Left lung (tissue), 10 donors: ENCODE measurements around the gene CSNK1G1. TPM values are rescaled to one million over a fixed set of nuclear protein-coding genes. Genes with fewer than 3 reads are reported as not detected.

ENCODE experiments used
- ATAC-seq: fragments of 200-7000 bp; cut with Tn5 transposase; one replicate; pipeline ENCODE4 v1.9.1; 2020; ENCODE audit warnings: moderate library complexity
- DNase-seq, 4 donors: peaks; one replicate each; pipeline ENCODE4 v3.0.0-alpha.2; 2013 to 2020
- H3K27ac ChIP-seq, 2 donors: fragments of 200-600 bp; sonication (generic) in 1 of 2; one replicate each; pipeline versions ENCODE4 v1.5.0 to v1.8.0; 2020 to 2021
- H3K27me3 ChIP-seq, 2 donors: fragments of 200-600 bp; sonication (generic) in 1 of 2; one replicate each; pipeline versions ENCODE4 v1.5.0 to v1.8.0; 2020 to 2021
- H3K36me3 ChIP-seq, 2 donors: fragments of 200-600 bp; sonication (generic) in 1 of 2; one replicate each; pipeline versions ENCODE4 v1.5.0 to v1.8.0; 2020 to 2021
- H3K4me1 ChIP-seq, 2 donors: fragments of 200-600 bp; one replicate each; pipeline ENCODE4 v1.8.0; 2021
- H3K4me3 ChIP-seq, 2 donors: fragments of 200-600 bp; sonication (generic) in 1 of 2; one replicate each; pipeline versions ENCODE4 v1.5.0 to v1.8.0; 2020 to 2021; ENCODE audit warnings: mild to moderate bottlenecking in 1 of 2
- H3K9me3 ChIP-seq, 2 donors: fragments of 200-600 bp; sonication (generic) in 1 of 2; one replicate each; pipeline versions ENCODE4 v1.5.0 to v1.8.0; 2020 to 2021
- intact Hi-C, 2 donors: fragments of 100-400 bp; cut with DNase I; formaldehyde crosslinking; loops; one replicate each; pipeline versions ENCODE4 v1.11.2 to v1.14.2; 2022
- polyA plus RNA-seq, 6 donors: library from polyadenylated mRNA; unstranded; fragments of 120-200 nt; gene quantifications; one replicate each; pipeline ENCODE4 v1.2.1, GENCODE V29; 2013; ENCODE audit not compliant: insufficient read length in 6 of 6
- total RNA-seq, 2 donors: library from RNA; stranded (reverse); fragmentation: NEBNext Ultra II Directional; extraction: Animal tissue kit (Norgen Biotek cat#: 25700); gene quantifications; one replicate each; pipeline ENCODE4 v1.2.1, GENCODE V29; 2021
- TF ChIP-seq, protein P1 (sequence below), 2 donors: fragments of 200-600 bp; sonication (generic) in 1 of 2; IDR thresholded peaks; one replicate each; pipeline versions ENCODE4 v1.5.0 to v1.8.0; 2021; ENCODE audit warnings: antibody characterized with exemption in 2 of 2
- donor health status: DM: no; HTN: yes; CAD: no.
- donor health status: DM: no; HTN: no; CAD: no.

CSNK1G1 gene
- total and polyA plus RNA-seq, 8 donors: 17.7 to 23.1 (median 20.5) TPM

DNA sequence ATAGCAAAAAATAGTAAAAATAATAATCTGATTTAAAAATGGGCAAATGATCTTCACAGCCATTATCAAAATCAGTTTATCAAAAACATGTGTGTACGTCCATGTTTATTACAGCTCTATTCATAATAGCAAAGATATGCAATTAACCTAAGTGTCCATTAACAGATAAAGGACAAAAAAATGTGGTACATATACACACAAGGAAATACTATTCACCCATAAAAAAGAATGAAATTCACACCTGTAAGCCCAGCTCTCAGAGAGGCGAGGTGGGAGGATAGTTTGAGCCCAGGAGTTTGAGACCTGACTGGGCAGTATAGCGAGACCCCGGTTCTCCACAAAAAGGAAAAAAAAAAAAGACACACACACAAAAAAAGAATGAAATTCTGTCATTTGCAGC lies 110.6 kb downstream of the CSNK1G1 start:
- Histone ChIP-seq H3K9me3 (no peaks in the 10 kb centered on the region), H3K4me3 (no peak overlapping the region), H3K27ac (no peak overlapping the region), H3K4me1 (peaks cover 4 to 9% of the 10 kb centered on the region in 2 donors), H3K36me3 (peaks cover 0 to 1% of the 10 kb centered on the region in 2 donors), H3K27me3 (no peaks in the 10 kb centered on the region)
- no peak for DNase-seq
- TF ChIP-seq, protein P1, sequence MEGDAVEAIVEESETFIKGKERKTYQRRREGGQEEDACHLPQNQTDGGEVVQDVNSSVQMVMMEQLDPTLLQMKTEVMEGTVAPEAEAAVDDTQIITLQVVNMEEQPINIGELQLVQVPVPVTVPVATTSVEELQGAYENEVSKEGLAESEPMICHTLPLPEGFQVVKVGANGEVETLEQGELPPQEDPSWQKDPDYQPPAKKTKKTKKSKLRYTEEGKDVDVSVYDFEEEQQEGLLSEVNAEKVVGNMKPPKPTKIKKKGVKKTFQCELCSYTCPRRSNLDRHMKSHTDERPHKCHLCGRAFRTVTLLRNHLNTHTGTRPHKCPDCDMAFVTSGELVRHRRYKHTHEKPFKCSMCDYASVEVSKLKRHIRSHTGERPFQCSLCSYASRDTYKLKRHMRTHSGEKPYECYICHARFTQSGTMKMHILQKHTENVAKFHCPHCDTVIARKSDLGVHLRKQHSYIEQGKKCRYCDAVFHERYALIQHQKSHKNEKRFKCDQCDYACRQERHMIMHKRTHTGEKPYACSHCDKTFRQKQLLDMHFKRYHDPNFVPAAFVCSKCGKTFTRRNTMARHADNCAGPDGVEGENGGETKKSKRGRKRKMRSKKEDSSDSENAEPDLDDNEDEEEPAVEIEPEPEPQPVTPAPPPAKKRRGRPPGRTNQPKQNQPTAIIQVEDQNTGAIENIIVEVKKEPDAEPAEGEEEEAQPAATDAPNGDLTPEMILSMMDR (IDR thresholded peaks at IDR 0.05): no peak
- ATAC-seq: no peak
- intact Hi-C loops: no loop called here

DNA sequence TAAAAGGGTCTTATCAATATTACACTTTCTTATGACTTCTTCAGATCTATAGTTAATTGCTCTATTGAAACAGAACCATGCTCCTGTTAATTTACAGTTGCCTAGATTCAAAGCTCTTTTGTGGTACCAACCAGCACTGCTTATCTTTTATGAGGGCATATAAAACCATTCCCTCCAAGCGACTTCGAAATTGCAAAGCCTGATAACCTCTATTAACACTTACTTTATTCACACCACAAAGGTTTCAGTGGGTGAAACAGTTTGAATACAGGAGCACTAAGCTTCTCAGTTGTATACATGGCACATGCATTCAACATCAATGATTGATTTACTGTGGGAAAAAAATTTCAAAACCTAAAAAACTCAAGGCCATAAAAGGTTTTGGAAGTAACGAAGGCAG lies 118.3 kb downstream of the CSNK1G1 start:
- no peak for ATAC-seq
- intact Hi-C loops: no loop called here

DNA sequence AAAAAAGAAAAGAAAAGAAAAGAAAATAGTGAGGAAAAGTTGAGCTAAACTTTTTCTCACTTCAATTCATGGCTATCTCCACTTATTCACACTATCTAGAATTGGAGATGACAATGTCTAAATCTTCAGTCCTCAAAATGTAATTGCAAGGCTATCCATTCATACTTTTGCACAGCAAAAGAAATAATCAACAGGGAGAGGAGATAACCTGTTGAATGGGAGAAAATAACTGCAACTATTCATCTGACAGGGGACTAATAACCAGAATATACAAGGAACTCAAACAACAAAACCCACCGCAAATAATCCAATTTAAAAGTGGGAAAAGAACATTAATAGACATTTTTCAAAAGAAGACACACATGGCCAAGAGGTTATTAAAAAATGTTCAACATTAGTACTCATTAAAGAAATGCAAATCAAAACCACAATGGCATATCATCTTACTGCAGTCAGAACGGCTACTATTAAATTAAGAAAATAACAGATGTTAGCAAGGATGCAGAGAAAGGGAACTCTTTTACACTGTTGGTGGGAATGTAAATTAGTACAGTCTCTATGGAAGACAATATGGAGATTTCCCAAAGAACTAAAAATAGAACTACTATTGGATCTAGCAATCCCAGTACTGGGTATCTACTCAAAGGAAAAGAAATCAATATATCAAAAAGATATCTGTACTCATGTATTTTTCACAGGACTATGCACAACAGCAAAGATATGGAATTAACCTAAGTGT lies 119.6 kb downstream of the CSNK1G1 start:
- Histone ChIP-seq H3K4me3 (no peak overlapping the region), H3K27ac (no peak overlapping the region), H3K4me1 (no peaks in the 10 kb centered on the region), H3K9me3 (no peaks in the 10 kb centered on the region), H3K36me3 (no peaks in the 10 kb centered on the region), H3K27me3 (no peaks in the 10 kb centered on the region)
- TF ChIP-seq, protein P1 (IDR thresholded peaks at IDR 0.05): no peak
- intact Hi-C loops: no loop called here
- no peak for ATAC-seq
- no peak for DNase-seq

More for the DNA sequence above, 118.3 kb downstream of the CSNK1G1 start:
- DNase-seq: no peak
- Histone ChIP-seq H3K4me1 (no peaks in the 10 kb centered on the region), H3K4me3 (no peak overlapping the region), H3K9me3 (no peaks in the 10 kb centered on the region), H3K36me3 (no peaks in the 10 kb centered on the region), H3K27ac (no peak overlapping the region), H3K27me3 (no peaks in the 10 kb centered on the region)
- TF ChIP-seq, protein P1 (IDR thresholded peaks at IDR 0.05): no peak

DNA sequence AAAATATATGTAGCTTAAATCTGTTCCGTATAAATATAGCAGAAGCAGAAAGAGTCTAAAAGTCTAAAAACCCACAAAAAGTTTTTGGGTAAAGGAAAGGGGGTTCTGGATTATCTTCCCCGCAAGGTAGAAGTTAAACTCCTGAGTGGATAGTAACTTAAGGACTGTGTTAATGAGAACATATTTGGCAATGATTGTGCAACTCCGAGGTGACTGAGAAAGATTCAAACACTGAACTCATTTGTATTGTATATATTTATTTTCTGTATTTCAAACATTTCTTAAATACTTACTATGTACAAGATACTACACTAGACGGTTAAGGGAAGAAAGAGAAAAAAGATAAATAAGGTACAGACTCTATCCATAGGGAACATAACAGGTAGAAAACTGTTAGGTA lies 120.4 kb downstream of the CSNK1G1 start:
- intact Hi-C loops: no loop called here
- Histone ChIP-seq H3K9me3 (no peaks in the 10 kb centered on the region), H3K36me3 (no peaks in the 10 kb centered on the region), H3K27me3 (no peaks in the 10 kb centered on the region), H3K4me1 (no peaks in the 10 kb centered on the region), H3K27ac (no peak overlapping the region), H3K4me3 (no peak overlapping the region)
- TF ChIP-seq, protein P1 (IDR thresholded peaks at IDR 0.05): no peak
- ATAC-seq (peak; percentile 42), DNase-seq (no peak)

DNA sequence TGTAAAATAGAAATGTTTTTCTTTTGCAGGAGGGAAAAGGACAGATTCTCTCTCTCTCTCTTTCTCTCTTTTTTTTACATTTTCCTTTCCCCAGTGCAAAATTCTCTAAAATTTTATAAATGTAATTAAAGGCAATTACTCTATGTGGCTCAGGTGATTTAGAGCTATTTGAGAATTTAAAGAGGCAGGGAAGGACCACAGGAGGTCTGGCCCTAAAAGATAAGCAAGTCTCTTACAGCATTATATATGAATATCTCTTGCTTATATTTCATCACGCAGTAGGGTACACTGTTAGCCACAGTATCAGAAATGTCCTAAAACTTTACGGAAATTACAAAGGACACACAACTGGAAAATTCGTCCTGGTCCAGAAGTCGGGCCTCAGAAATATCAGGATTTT lies 122.7 kb downstream of the CSNK1G1 start:
- Histone ChIP-seq H3K36me3 (no peaks in the 10 kb centered on the region), H3K9me3 (no peaks in the 10 kb centered on the region), H3K27ac (no peak overlapping the region), H3K4me3 (no peak overlapping the region), H3K27me3 (no peaks in the 10 kb centered on the region), H3K4me1 (no peaks in the 10 kb centered on the region)
- intact Hi-C loops: no loop called here
- ATAC-seq: no peak
- TF ChIP-seq, protein P1 (IDR thresholded peaks at IDR 0.05): no peak
- no peak for DNase-seq
